ENCODE results near the gene BUB1.

- TF ChIP-seq CTCF (IDR thresholded peaks at IDR 0.05 in 2 of 3, conservative IDR thresholded peaks at IDR 0.05 in 1 of 3; ENCODE audit: borderline replicate concordance in 1 of 3, insufficient read depth in 1 of 3, low read depth in 2 of 3, low read length in 2 of 3) (no peak), RAD21 (IDR thresholded peaks at IDR 0.05; ENCODE audit: low read depth) (no peak), SIN3A (IDR thresholded peaks at IDR 0.05; ENCODE audit: low read depth) (no peak), ZNF274 (IDR thresholded peaks at IDR 0.05; ENCODE audit: low read depth, low read length) (no peak), POLR2A (IDR thresholded peaks at IDR 0.05; ENCODE audit: borderline replicate concordance, extremely low read depth, insufficient read depth, insufficient read length) (no peak), JUND (IDR thresholded peaks at IDR 0.05) (no peak), EZH2 (IDR thresholded peaks at IDR 0.05) (no peak), REST (IDR thresholded peaks at IDR 0.05; ENCODE audit: low read depth) (no peak), POLR2AphosphoS5 (IDR thresholded peaks at IDR 0.05; ENCODE audit: low read depth, low read length) (no peak), EGR1 (IDR thresholded peaks at IDR 0.05; ENCODE audit: low read depth) (no peak), FOSL1 (IDR thresholded peaks at IDR 0.05; ENCODE audit: low read depth) (no peak), ATF3 (IDR thresholded peaks at IDR 0.05) (no peak)
- TF ChIP-seq, protein P1, sequence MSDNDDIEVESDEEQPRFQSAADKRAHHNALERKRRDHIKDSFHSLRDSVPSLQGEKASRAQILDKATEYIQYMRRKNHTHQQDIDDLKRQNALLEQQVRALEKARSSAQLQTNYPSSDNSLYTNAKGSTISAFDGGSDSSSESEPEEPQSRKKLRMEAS (IDR thresholded peaks at IDR 0.05), result no peak
Measured at GRCh38 chr2:110679865-110680264, 2.0 kb upstream of the BUB1 start.
